RCC 7860 (cell line): ENCODE measurements around the gene SPDEF.

Source experiments
- DNase-seq: peaks from one replicate; pipeline ENCODE4 v3.0.0-alpha.2; 2015; ENCODE audit warnings: low spot score
- FAIRE-seq: peaks from 2 replicates; lab custom pipeline; 2012; peaks lifted over from hg19 to GRCh38; lab: Jason Lieb, UNC

SPDEF gene

GRCh38 chr6:34517461-34517881 is 38.7 kb downstream of the SPDEF start:
- no peak for DNase-seq
- no peak for FAIRE-seq

- no peak for DNase-seq
- no peak for FAIRE-seq
Measured at GRCh38 chr6:34516391-34517324, 39.5 kb downstream of the SPDEF start.

DNA sequence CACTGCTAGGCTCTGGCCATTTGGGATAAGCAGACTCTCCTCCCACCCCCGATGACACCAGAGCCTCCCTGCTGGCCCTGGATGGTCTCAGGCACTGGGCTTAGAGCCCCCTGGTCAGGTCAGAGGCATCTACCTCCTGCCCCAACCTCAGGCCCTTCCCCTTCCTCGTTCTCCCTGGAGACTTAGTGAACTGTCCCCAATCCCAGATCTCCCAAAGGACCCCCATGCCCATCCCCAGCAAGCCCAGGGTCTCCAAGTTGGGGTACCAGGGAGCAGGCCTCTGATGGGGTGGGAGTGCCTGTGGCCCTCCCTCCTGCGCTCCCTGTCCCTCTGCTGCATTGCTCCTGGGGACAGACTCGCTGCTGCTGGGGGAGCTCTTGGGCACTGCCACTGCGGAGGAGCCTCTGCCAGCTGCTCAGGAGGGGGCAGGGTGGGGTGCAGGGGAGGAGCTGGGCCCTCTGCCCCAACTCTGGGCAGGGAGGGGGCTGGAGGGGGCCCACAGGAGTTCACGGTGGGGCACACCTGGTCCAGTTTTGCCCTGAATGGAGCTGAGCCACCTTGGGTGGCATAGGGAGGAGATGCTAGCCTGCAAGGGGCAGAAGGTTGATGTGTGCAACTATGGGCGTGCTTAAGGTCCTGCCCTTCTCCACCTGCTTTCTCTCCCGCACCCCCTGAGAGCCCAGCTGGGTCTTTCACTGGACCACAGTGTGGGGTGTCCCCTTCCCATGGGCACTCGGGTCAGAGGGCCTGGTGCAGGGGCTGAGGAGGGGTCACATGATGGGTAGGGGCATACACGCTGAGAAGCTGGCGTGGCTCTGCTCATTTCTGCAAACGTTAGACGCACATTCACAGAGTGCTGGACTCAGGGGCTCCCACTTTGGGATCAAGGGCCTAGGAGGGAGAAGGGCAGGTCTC is 40.4 kb downstream of the SPDEF start:
- no peak for DNase-seq
- FAIRE-seq = no peak

DNA sequence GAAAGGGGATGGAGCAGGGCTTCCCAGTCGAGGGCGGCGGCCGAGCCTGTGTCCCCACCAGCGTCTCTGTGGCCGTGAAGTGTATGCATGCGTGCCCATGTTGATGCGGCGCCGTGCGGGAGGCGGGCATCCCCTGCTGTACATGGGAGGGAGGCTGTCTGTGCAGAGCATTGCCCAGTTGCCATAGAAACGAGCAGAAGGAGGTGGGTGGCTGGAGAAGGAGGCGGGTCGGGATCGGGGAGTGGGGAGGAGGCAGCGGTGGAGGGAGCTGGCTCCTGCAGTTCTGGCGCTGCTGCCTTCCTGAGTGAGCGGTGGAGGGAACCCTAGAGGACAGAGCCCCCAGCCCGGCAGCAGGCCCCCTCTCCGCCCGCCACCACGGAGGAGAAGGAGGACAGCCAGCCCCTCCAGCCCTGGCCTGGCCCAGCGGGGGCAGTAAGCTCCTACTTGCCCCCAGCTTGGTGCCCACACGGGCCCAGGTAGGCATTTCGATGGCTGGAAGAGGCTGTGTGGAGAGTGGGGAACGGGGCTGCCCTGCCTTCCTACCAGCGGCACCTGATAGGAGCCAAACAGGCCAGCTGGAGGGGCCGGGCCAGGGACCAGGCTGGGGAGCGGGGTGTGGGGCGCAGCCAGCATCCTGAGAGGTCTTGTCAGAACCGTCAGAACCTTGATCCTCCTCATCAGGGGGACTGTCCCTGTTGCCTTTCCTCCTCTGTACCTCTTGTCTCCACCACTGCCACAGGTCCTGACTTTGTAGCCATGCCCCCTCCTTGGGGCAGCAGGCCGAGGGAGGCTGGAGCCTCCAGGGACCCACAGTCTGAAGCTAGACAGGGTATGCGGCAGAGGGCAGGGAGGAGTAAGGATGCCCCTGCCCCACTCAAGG is 41.3 kb downstream of the SPDEF start:
- DNase-seq = no peak
- no peak for FAIRE-seq

GRCh38 chr6:34514112-34514511 is 42.0 kb downstream of the SPDEF start:
- FAIRE-seq = no peak
- DNase-seq = no peak

GRCh38 chr6:34513646-34514045 is 42.5 kb downstream of the SPDEF start:
- no peak for FAIRE-seq
- DNase-seq = no peak

GRCh38 chr6:34512738-34513115 is 43.4 kb downstream of the SPDEF start:
- DNase-seq (no peak), FAIRE-seq (no peak)

GRCh38 chr6:34511915-34512737 is 44.0 kb downstream of the SPDEF start:
- DNase-seq (no peak), FAIRE-seq (no peak)

DNA sequence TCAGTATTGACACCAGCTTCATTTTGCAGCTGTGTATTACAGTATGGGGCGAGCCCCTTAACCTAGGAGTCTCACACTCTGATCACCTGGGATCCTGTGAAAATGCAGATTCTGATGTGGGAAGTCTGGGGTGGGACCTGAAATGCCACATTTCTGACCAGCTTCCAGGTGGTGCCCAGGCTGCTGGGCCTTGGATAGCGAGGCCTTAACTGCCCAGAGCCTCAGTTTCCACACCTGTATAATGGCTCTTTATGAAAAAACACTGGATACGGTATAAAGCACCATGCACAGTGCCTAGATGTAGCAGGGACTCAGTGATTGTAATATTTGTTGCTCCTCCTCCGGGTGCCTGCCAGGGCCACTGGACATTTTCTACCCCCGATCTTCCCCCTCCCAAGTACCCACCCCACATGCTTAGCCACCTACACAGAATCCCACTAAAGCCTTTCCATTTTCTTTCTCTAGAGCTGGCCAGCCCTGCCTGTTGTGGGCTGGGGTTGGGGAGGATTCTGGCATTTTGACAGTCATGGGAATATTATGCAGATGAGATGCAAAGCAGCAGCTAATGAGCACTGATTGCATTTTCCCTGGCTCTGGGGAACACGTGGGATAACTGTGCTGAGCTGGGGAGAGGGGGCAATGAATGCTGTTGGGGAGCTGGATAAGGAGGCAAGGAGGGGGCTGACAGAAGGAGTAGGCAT is 44.8 kb downstream of the SPDEF start:
- DNase-seq (no peak), FAIRE-seq (no peak)

- FAIRE-seq (no peak), DNase-seq (no peak)
Measured at GRCh38 chr6:34510299-34510698, 45.8 kb downstream of the SPDEF start.

GRCh38 chr6:34509782-34510181 is 46.3 kb downstream of the SPDEF start:
- DNase-seq (no peak), FAIRE-seq (no peak)

- FAIRE-seq (no peak), DNase-seq (no peak)
Measured at GRCh38 chr6:34508425-34508824, 47.7 kb downstream of the SPDEF start.

- DNase-seq = no peak
- FAIRE-seq = no peak
Measured at GRCh38 chr6:34506718-34507117, 49.4 kb downstream of the SPDEF start.

- DNase-seq (no peak), FAIRE-seq (no peak)
Measured at GRCh38 chr6:34497411-34497810, 58.7 kb downstream of the SPDEF start.

- no peak for DNase-seq
- no peak for FAIRE-seq
Measured at GRCh38 chr6:34496103-34496685, 59.9 kb downstream of the SPDEF start.

GRCh38 chr6:34494973-34495372 is 61.2 kb downstream of the SPDEF start:
- no peak for DNase-seq
- no peak for FAIRE-seq

DNA sequence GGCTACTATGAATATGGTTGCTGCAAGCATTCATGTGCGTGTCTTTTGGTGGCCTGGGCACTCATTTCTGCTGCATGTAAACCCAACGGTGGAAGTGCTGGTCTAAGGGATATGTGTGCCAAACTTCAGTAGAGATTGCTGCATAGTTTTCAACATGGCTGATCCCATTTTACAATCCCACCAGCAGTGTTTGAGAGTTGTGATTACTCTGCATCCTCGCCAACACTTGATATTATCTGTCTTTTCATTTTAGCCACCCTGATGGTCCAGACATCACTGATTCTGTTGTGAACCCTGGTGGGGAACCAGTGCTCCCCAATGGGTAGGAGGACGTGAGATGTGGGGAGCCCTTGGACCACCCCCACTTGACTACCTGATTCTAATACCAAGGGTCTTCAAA is 62.8 kb downstream of the SPDEF start:
- no peak for DNase-seq
- no peak for FAIRE-seq

DNA sequence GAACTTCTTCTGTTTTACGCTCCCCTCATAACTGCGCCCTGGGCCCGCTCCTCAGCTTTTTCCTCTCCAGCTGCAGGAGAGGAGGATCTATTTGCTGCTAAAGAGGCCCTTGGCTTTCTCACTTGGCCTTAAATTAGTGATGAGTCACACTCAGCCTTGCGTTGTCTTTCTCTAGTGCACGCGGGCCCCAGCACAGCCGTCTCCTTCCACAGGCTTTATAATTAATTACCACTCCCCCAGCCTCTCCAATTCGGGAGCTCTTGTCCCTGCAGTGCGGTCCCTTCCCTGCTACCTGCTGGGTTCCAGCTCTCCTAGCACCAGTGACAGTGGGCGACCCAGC is 65.1 kb downstream of the SPDEF start:
- FAIRE-seq (no peak), DNase-seq (no peak)
